GM12875 (cell line): ENCODE data around the gene OR8K1.

ENCODE experiments used
- H3K4me3 ChIP-seq: one replicate; pipeline ENCODE4 v1.5.1; 2011; ENCODE audit warnings: low read depth, low read length, control low read depth
- TF ChIP-seq, protein P1 (sequence below): IDR thresholded peaks from 2 replicates; pipeline ENCODE4 v1.5.1; 2011; ENCODE audit warnings: low read depth, mild to moderate bottlenecking, control low read depth, inconsistent platforms, low read length, moderate library complexity, borderline replicate concordance; ENCODE audit not compliant: insufficient read depth

Gene OR8K1

DNA sequence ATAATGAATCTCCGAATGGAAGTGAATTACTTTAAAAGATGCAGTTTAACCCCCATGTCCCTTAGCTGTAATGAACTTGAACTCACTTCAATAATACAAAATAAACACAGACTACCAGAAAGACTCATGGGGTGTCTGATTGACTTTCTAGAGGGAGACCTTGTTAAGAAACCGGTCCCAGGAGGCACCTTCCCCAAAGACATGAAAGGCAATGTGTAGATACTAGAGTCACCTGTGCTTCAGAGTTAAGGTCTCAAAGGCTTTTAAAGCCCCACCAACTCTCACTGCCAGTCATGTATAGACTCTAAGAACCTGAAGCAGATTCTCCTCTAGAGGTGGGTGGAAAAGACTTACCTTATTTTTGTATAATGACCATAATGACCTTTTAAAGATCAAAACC is 8.2 kb downstream of the OR8K1 start, which contains the start of gene OR8J1:
OR8J1 (plus strand) TSS at position 301 of the 400 bp plus-strand sequence. CDS start 5,956 bp downstream, outside the sequence.
- TF ChIP-seq, protein P1, sequence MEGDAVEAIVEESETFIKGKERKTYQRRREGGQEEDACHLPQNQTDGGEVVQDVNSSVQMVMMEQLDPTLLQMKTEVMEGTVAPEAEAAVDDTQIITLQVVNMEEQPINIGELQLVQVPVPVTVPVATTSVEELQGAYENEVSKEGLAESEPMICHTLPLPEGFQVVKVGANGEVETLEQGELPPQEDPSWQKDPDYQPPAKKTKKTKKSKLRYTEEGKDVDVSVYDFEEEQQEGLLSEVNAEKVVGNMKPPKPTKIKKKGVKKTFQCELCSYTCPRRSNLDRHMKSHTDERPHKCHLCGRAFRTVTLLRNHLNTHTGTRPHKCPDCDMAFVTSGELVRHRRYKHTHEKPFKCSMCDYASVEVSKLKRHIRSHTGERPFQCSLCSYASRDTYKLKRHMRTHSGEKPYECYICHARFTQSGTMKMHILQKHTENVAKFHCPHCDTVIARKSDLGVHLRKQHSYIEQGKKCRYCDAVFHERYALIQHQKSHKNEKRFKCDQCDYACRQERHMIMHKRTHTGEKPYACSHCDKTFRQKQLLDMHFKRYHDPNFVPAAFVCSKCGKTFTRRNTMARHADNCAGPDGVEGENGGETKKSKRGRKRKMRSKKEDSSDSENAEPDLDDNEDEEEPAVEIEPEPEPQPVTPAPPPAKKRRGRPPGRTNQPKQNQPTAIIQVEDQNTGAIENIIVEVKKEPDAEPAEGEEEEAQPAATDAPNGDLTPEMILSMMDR = no peak
- H3K4me3 ChIP-seq = no peak within 1 kb of the TSS

DNA sequence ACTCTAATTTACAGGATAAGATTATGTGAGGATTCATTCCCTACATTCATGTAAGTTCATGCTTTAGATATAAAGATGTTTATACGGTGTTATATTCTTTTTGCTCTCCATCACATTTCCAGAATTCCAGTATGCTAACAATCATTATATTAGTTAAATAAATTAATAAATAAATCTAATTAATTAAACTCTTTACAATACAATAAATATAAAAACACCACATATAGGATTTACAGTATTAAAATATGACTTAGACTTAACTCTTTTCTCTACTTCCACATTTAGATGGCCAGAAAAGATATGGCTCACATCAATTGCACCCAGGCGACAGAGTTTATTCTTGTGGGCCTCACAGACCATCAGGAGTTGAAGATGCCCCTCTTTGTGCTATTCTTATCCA is 29.5 kb downstream of the OR8K1 start, which contains the start of gene OR8U1:
OR8U1 (plus strand) TSS at position 301 of the 400 bp plus-strand sequence; CDS start at position 301, 0 bp downstream.
- H3K4me3 ChIP-seq = no peak within 1 kb of the TSS
- TF ChIP-seq, protein P1 = no peak

DNA sequence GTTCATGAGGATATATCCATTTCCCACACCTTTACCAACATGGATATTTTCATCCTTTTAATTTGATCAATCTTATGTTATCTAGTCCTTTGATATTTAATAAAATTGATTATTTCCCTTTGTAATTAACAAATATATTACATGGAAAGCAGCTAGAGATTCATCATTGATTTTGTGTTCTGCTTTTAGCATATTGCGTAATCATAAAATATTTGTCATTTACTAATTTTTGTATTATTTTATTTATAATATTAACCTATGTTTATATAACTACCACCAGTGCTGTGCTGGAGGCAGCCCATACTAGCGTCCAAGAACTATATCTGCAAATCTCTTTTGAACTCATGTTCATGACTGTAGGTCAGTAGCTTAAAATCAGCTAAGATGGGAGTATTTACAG is 34.3 kb downstream of the OR8K1 start:
- TF ChIP-seq, protein P1 = no peak
- no peak overlapping the region for H3K4me3 ChIP-seq

DNA sequence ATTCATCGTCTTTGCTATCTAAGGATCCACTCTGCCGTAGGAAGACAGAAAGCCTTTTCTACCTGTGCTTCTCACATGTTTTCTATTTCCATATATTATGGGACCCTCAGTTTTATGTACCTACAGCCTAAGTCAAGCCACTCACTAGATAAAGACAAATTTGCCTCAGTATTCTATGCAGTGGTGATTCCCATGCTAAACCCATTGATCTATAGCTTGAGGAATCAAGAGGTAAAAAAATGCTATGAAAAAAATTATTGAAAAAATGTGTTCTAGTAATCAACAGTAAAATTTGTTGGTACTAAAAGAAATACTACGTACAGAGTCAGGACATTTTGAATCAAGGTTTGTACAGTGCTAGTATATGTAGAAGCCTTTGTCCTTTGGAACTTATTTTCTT is 48.5 kb downstream of the OR8K1 start:
- TF ChIP-seq, protein P1 = no peak
- H3K4me3 ChIP-seq = no peak overlapping the region

DNA sequence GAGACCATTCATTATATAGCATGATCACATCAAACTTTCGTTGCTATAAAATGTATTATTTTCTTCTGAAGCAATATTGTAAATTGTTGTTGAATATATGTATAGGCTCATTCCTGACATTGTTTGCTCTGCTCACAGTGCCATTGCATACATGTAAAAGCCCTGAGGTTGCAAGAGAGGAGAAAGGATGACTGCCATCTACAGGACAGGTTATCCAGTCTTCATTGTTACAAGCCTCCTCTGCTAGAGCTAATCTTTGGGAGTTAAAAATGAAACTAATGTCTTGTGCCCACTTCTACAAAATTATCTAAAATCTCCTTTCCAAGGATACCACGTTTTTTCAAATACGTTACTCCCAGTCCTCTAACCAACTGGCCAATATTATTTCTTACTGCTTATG is 50.2 kb downstream of the OR8K1 start:
- H3K4me3 ChIP-seq = no peak overlapping the region
- TF ChIP-seq, protein P1 = no peak
